Nephron (organoid): ENCODE data around the gene CNOT6.
"Not testable (repeated sequence)": the region's sequence is repeated elsewhere in the genome, so short reads cannot be mapped to it uniquely, and the experiment has no call there.

Experiments used
- H3K27ac Mint-ChIP-seq, 3 experiments: 2 replicates each; pipeline ENCODE4 v1.8.0; 2020; ENCODE audit warnings: mixed read lengths in 3 of 3, mild to moderate bottlenecking in 2 of 3, moderate library complexity in 1 of 3
- H3K27me3 Mint-ChIP-seq: 2 replicates; pipeline ENCODE4 v1.8.0; 2021; ENCODE audit warnings: low read depth, mild to moderate bottlenecking, moderate library complexity, mixed read lengths
- H3K36me3 Mint-ChIP-seq: 2 replicates; pipeline ENCODE4 v1.8.0; 2020; ENCODE audit warnings: low read depth, mixed read lengths
- H3K4me1 Mint-ChIP-seq: 2 replicates; pipeline ENCODE4 v1.8.0; 2020; ENCODE audit warnings: mixed read lengths
- H3K4me3 Mint-ChIP-seq, 3 experiments: 2 replicates each; pipeline ENCODE4 v1.8.0; 2020; ENCODE audit warnings: mild to moderate bottlenecking in 3 of 3, mixed read lengths in 3 of 3, moderate library complexity in 2 of 3
- H3K9me3 Mint-ChIP-seq: 2 replicates; pipeline ENCODE4 v1.8.0; 2020; ENCODE audit warnings: mixed read lengths
- TF ChIP-seq, protein P1 (sequence below), 3 experiments: fragments of 200-600 bp; sonication (generic); IDR thresholded peaks; one replicate each; pipeline ENCODE4 v1.5.0; 2021; ENCODE audit warnings: antibody characterized with exemption in 3 of 3; ENCODE audit not compliant: unreplicated experiment in 3 of 3

Gene CNOT6

GRCh38 chr5:180494060-180494509 lies at the start of gene CNOT6:
TSS of gene CNOT6 (plus strand) at chr5:180494379. CDS start at chr5:180529277, 34,898 bp downstream.
- TF ChIP-seq, protein P1, sequence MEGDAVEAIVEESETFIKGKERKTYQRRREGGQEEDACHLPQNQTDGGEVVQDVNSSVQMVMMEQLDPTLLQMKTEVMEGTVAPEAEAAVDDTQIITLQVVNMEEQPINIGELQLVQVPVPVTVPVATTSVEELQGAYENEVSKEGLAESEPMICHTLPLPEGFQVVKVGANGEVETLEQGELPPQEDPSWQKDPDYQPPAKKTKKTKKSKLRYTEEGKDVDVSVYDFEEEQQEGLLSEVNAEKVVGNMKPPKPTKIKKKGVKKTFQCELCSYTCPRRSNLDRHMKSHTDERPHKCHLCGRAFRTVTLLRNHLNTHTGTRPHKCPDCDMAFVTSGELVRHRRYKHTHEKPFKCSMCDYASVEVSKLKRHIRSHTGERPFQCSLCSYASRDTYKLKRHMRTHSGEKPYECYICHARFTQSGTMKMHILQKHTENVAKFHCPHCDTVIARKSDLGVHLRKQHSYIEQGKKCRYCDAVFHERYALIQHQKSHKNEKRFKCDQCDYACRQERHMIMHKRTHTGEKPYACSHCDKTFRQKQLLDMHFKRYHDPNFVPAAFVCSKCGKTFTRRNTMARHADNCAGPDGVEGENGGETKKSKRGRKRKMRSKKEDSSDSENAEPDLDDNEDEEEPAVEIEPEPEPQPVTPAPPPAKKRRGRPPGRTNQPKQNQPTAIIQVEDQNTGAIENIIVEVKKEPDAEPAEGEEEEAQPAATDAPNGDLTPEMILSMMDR (IDR thresholded peaks at IDR 0.05; ENCODE audit: unreplicated experiment in 3 of 3) = no peak
- peak within 1 kb of the TSS; percentile 76 to 99 (median 98) for H3K27ac Mint-ChIP-seq
- H3K36me3 Mint-ChIP-seq = peaks cover 18% of the 10 kb centered on the region
- H3K4me1 Mint-ChIP-seq = peaks cover 28% of the 10 kb centered on the region
- H3K9me3 Mint-ChIP-seq = peaks cover 2% of the 10 kb centered on the region
- no peaks in the 10 kb centered on the region for H3K27me3 Mint-ChIP-seq
- peak within 1 kb of the TSS; percentile 92 to 93 (median 92) for H3K4me3 Mint-ChIP-seq

DNA sequence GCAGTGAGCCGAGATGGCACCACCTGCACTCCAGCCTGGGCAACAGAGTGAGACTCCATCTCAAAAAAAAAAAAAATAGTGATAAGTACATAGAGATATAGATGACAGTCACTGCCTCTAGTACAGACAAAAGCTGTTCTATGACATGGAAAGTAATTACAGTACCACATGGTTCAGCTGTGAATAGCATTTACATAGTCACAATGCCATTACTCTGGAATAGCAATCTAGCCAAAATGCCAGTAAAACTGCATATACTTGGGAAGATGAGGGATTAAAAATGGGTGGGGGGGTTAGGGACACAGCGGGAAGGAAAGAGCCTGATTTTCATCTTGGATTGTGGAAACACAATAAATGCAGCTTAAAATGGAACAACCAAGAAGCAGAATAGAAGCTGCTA lies 39.4 kb upstream of the CNOT6 start:
- no peak overlapping the region for H3K4me3 Mint-ChIP-seq
- no peak overlapping the region for H3K27ac Mint-ChIP-seq
- no peaks in the 10 kb centered on the region for H3K36me3 Mint-ChIP-seq
- peaks cover 9% of the 10 kb centered on the region for H3K27me3 Mint-ChIP-seq
- H3K9me3 Mint-ChIP-seq = peaks cover 16% of the 10 kb centered on the region
- TF ChIP-seq, protein P1 (IDR thresholded peaks at IDR 0.05; ENCODE audit: unreplicated experiment in 3 of 3) = no peak
- H3K4me1 Mint-ChIP-seq = no peaks in the 10 kb centered on the region

- Mint-ChIP-seq H3K27ac (no peak overlapping the region), H3K4me1 (no peaks in the 10 kb centered on the region), H3K4me3 (no peak overlapping the region), H3K27me3 (peaks cover 11% of the 10 kb centered on the region), H3K36me3 (no peaks in the 10 kb centered on the region), H3K9me3 (peaks cover 23% of the 10 kb centered on the region)
- TF ChIP-seq, protein P1 (IDR thresholded peaks at IDR 0.05; ENCODE audit: unreplicated experiment in 3 of 3) = no peak
Measured at GRCh38 chr5:180455872-180456271, 38.3 kb upstream of the CNOT6 start.

DNA sequence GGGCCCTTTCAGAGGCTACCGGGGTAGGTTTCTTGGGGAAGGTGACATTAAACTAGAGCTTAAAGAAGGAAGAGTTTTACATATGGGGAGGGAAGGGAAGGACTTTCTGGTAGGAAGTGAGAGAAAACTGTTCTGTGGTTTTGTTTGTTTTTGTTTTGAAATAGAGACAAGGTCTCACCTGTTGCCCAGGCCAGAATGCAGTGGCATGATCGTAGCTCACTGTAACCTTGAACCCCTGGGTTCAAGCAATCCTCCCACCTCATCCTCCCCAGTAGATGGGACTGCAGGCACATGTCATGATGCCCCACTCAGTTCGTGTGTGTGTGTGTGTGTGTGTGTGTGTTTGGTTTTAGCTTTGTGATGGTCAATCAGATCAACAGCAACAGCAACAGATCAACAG lies 37.4 kb upstream of the CNOT6 start:
- H3K27ac Mint-ChIP-seq = no peak overlapping the region
- no peak overlapping the region for H3K4me3 Mint-ChIP-seq
- H3K9me3 Mint-ChIP-seq = peaks cover 23% of the 10 kb centered on the region
- H3K36me3 Mint-ChIP-seq = no peaks in the 10 kb centered on the region
- TF ChIP-seq, protein P1 (IDR thresholded peaks at IDR 0.05; ENCODE audit: unreplicated experiment in 3 of 3) = no peak
- peaks cover 11% of the 10 kb centered on the region for H3K27me3 Mint-ChIP-seq
- H3K4me1 Mint-ChIP-seq = no peaks in the 10 kb centered on the region

DNA sequence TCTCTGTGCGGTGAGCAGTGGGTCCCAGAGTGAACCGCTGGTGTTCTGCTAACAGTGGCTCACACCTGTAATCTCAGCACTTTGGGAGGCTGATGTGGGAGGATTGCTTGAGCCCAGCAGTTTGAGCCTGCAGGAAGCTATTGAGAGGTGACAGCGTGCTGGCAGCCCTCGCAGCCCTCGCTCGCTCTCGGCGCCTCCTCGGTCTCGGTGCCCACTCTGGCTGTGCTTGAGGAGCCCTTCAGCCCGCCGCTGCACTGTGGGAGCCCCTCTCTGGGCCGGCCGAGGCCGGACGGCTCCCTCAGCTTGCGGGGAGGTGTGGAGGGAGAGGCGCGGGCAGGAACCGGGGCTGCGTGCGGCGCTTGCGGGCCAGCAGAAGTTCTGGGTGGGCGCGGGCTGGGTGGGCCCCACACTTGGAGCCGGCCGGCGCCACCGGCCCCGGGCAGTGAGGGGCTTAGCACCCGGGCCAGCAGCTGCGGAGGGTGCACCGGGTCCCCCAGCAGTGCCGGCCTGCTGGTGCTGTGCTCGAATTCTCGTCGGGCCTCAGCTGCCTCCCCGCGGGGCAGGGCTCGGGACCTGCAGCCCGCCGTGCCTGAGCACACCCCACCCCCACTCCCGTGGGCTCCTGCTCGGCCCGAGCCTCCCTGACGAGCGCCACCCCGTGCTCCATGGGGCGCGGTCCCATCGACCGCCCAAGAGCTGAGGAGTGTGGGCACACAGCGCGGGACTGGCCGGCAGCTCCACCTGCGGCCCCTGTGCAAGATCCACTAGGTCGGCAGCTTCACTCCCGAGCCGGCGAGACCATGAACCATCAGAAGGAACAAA lies 35.1 kb upstream of the CNOT6 start:
- peaks cover 10% of the 10 kb centered on the region for H3K27me3 Mint-ChIP-seq

DNA sequence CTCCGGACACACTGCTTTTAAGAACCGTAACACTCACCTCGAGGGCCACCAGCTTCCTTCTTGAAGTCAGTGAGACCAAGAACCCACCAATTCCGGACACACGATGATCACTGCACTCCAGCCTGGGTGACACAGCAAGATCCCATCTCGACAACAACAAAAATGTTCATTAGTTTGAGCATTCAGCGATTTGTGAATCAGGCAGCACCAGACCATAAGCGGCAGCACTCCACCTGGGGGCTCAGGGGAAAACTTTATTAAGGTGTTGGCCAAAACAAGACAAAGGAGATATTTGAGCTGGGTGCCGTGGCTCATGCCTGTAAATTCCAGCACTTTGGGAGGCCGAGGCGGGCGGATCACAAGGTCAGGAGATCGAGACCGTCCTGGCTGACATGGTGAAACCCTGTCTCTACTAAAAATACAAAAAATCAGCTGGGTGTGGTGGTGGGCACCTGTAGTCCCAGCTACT lies 34.5 kb upstream of the CNOT6 start:
- H3K4me3 Mint-ChIP-seq, H3K36me3 Mint-ChIP-seq, H3K27ac Mint-ChIP-seq, H3K4me1 Mint-ChIP-seq, H3K27me3 Mint-ChIP-seq: not testable (repeated sequence)
- peaks cover 23% of the 10 kb centered on the region for H3K9me3 Mint-ChIP-seq

More for the DNA sequence above, 35.1 kb upstream of the CNOT6 start:
- not testable (repeated sequence) for H3K4me3 Mint-ChIP-seq, H3K27ac Mint-ChIP-seq, H3K4me1 Mint-ChIP-seq, H3K36me3 Mint-ChIP-seq
- H3K9me3 Mint-ChIP-seq = peaks cover 23% of the 10 kb centered on the region

DNA sequence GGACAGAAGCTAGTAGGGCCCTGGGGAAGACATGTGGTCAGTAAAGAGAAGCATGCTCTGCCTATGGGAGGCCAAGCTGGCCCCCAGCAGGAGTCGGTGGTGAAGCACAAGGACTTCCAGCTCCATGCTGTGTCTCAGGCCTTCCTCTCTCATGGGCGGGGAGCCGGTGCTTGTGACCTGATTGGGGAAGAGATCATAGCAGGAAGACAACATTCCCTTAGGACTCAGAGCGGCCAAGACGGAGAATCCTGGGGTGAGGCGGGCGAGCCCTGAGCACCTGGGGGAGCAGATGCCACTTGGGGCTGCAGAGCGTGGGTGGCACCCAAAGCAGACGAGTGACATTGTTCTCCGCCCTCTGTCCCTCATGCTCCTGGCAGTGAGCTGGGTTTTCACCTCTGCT lies 33.3 kb upstream of the CNOT6 start:
- Mint-ChIP-seq H3K36me3 (no peaks in the 10 kb centered on the region), H3K4me1 (no peaks in the 10 kb centered on the region), H3K27me3 (peaks cover 5% of the 10 kb centered on the region)

More for the DNA sequence above, 33.3 kb upstream of the CNOT6 start:
- H3K27ac Mint-ChIP-seq = no peak overlapping the region
- TF ChIP-seq, protein P1 (IDR thresholded peaks at IDR 0.05; ENCODE audit: unreplicated experiment in 3 of 3) = no peak
- H3K4me3 Mint-ChIP-seq = no peak overlapping the region
- peaks cover 23% of the 10 kb centered on the region for H3K9me3 Mint-ChIP-seq
